IMR-90 (cell line): ENCODE data around the gene POMT1.

Source experiments
- CTCF ChIP-seq: conservative IDR thresholded peaks from 2 replicates; pipeline ENCODE4 v1.5.1; 2012; ENCODE audit warnings: mild to moderate bottlenecking, low read depth, low read length, improper control_type of control experiment
- FOS ChIP-seq: fragments of 150-350 bp; IDR thresholded peaks from 2 replicates; pipeline ENCODE4 v1.6.1; 2016; ENCODE audit warnings: low read depth, low read length
- POLR2A ChIP-seq: IDR thresholded peaks from 2 replicates; pipeline ENCODE4 v1.6.1; 2012; ENCODE audit warnings: mild to moderate bottlenecking, low read depth, low read length
- RAD21 ChIP-seq: IDR thresholded peaks from 2 replicates; pipeline ENCODE4 v1.6.1; 2012; ENCODE audit warnings: low read length, improper control_type of control experiment

GRCh38 chr9:131461166-131461565 is 41.6 kb upstream of the POMT1 start:
- no peak for TF ChIP-seq FOS
- no peak for TF ChIP-seq CTCF
- TF ChIP-seq RAD21 = no peak
- no peak for TF ChIP-seq POLR2A
